Measurements from ENCODE around the gene POLR3A. TPM values are rescaled to one million over a fixed set of nuclear protein-coding genes. Genes with fewer than 3 reads are reported as not detected.

The POLR3A gene
- total RNA-seq, 2 donors from 2014 or later = 28.2 to 28.6 TPM

DNA sequence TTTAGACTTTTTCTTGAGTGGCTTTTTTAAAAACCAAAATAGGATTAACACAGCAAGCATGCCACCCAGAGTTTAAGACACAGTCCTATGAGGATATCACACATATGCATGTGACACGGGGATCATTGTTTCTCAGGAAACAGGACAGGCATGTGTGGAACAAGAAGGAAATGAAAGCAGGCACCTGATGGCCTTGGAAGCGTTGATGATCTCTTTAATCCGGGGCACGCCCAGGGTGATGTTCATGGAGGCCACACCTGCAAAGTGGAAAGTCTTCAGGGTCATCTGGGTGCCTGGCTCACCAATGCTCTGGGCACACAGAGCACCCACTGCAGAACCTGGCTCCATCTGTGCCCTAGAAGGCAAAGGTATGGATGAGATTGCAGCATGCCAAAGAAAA lies 44.3 kb downstream of the POLR3A start:
- H3K9me3 ChIP-seq (ENCODE audit: control insufficient read depth, low read length) = no peaks in the 10 kb centered on the region
- H3K4me3 ChIP-seq (ENCODE audit: low read length) = no peak overlapping the region
- Mint-ChIP-seq H3K36me3 (ENCODE audit: low read depth) (peaks cover 81% of the 10 kb centered on the region), H3K4me3 (no peak overlapping the region), H3K4me1 (no peaks in the 10 kb centered on the region), H3K27me3 (ENCODE audit: insufficient read depth) (no peaks in the 10 kb centered on the region), H3K27ac (no peak overlapping the region), H3K9me3 (no peaks in the 10 kb centered on the region)
- peaks cover 92% of the 10 kb centered on the region for H3K36me3 ChIP-seq (ENCODE audit: control insufficient read depth, insufficient read depth, low read length)
- no peak overlapping the region for H3K9ac ChIP-seq (ENCODE audit: extremely low read depth, low read length, poor library complexity, severe bottlenecking)
- WGBS, 2 experiments (ENCODE audit: insufficient coverage in 1 of 2, insufficient read length in 1 of 2) = 92 to 100% methylated on average over 4 of the region's 4 CpGs
- H3K4me1 ChIP-seq (ENCODE audit: control insufficient read depth, insufficient read depth, low read length) = no peaks in the 10 kb centered on the region
- H3K27ac ChIP-seq (ENCODE audit: low read depth, low read length) = no peak overlapping the region
- TF ChIP-seq, protein P1, sequence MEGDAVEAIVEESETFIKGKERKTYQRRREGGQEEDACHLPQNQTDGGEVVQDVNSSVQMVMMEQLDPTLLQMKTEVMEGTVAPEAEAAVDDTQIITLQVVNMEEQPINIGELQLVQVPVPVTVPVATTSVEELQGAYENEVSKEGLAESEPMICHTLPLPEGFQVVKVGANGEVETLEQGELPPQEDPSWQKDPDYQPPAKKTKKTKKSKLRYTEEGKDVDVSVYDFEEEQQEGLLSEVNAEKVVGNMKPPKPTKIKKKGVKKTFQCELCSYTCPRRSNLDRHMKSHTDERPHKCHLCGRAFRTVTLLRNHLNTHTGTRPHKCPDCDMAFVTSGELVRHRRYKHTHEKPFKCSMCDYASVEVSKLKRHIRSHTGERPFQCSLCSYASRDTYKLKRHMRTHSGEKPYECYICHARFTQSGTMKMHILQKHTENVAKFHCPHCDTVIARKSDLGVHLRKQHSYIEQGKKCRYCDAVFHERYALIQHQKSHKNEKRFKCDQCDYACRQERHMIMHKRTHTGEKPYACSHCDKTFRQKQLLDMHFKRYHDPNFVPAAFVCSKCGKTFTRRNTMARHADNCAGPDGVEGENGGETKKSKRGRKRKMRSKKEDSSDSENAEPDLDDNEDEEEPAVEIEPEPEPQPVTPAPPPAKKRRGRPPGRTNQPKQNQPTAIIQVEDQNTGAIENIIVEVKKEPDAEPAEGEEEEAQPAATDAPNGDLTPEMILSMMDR (conservative IDR thresholded peaks at IDR 0.05) = no peak
- no peaks in the 10 kb centered on the region for H3K27me3 ChIP-seq (ENCODE audit: control insufficient read depth, insufficient read depth, low read length, poor library complexity, severe bottlenecking)
- DNase-seq = no peak

DNA sequence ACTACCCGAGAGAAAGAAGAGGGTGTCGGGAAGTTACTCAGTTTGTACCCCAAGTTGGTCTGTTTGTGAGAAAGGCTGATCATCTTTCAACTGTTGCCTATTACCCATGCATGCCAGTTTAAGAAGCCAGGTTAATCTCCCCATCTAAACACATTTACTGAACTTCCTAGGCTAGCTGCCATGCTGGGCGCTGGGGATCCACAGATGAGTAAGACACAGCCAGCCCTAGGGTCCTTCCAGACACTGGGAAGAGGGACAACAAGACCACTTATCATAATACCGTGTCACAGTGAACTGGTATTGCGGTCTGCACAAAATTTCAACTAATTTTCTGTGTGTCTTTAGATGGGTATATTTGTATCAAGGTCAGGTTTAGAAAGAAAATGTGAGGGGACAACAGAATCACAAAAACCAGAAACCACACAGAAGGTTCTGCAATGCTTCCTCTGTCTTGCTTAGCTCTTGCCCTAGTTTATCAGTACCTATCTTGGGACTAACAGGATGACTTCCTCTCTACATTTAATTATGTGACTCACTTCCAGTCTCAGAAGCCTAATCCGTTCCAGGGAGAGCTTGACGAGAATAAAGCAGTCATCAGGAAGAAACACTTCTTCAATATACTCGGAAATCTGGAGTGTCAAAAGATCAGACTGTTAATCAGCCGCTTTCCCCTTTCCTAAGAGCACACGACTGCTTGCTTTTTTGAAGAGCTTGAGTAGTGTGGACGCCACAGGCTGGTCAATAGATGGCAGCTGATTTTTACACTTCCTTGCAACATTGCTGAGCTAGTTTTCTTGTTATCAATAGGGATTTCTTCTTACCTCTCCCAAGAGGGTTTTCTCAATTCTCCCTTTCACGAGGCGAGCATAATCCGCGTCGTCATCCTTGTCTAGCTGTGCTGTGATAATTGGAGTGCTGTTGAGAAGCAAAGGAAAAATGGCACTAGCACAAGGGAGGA lies 45.7 kb downstream of the POLR3A start:
- Mint-ChIP-seq H3K4me3 (no peak overlapping the region), H3K4me1 (no peaks in the 10 kb centered on the region), H3K9me3 (no peaks in the 10 kb centered on the region), H3K27me3 (ENCODE audit: insufficient read depth) (no peaks in the 10 kb centered on the region), H3K27ac (no peak overlapping the region), H3K36me3 (ENCODE audit: low read depth) (peaks cover 76% of the 10 kb centered on the region)
- Histone ChIP-seq H3K9ac (ENCODE audit: extremely low read depth, low read length, poor library complexity, severe bottlenecking) (no peak overlapping the region), H3K27ac (ENCODE audit: low read depth, low read length) (no peak overlapping the region), H3K36me3 (ENCODE audit: control insufficient read depth, insufficient read depth, low read length) (peaks cover 90% of the 10 kb centered on the region), H3K4me3 (ENCODE audit: low read length) (no peak overlapping the region), H3K4me1 (ENCODE audit: control insufficient read depth, insufficient read depth, low read length) (no peaks in the 10 kb centered on the region), H3K27me3 (ENCODE audit: control insufficient read depth, insufficient read depth, low read length, poor library complexity, severe bottlenecking) (no peaks in the 10 kb centered on the region), H3K9me3 (ENCODE audit: control insufficient read depth, low read length) (no peaks in the 10 kb centered on the region)
- no peak for DNase-seq
- WGBS, 2 experiments (ENCODE audit: insufficient coverage in 1 of 2, insufficient read length in 1 of 2) = 89% methylated on average over 8 to 16 of the region's 16 CpGs
- TF ChIP-seq, protein P1 (conservative IDR thresholded peaks at IDR 0.05) = no peak

DNA sequence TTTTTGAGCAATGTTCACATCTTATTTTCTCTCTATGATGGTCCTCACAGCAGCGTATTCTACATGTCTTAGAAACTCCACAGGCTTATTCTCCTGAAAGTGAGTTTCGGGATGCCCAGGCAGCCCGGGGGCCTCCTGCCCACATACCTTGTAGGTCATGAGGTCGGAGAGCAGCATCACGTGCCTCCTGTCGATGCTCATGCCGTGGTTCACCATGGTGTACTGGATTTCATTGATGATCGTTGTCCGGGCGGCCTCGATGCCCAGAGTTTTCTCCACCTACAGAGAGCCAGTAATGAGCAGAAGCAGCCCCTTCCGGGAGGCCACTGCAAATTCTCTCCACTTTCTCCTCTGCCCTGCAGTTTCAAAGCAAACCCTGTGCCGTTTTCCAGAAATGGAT lies 48.0 kb downstream of the POLR3A start:
- TF ChIP-seq, protein P1 (conservative IDR thresholded peaks at IDR 0.05) = no peak

More for the DNA sequence above, 48.0 kb downstream of the POLR3A start:
- no peaks in the 10 kb centered on the region for H3K4me1 Mint-ChIP-seq
- Histone ChIP-seq H3K27me3 (ENCODE audit: control insufficient read depth, insufficient read depth, low read length, poor library complexity, severe bottlenecking) (no peaks in the 10 kb centered on the region), H3K4me1 (ENCODE audit: control insufficient read depth, insufficient read depth, low read length) (no peaks in the 10 kb centered on the region), H3K4me3 (ENCODE audit: low read length) (no peak overlapping the region), H3K9ac (ENCODE audit: extremely low read depth, low read length, poor library complexity, severe bottlenecking) (no peak overlapping the region), H3K27ac (ENCODE audit: low read depth, low read length) (no peak overlapping the region), H3K9me3 (ENCODE audit: control insufficient read depth, low read length) (no peaks in the 10 kb centered on the region), H3K36me3 (ENCODE audit: control insufficient read depth, insufficient read depth, low read length) (peaks cover 87% of the 10 kb centered on the region)
- H3K36me3 Mint-ChIP-seq (ENCODE audit: low read depth) = peaks cover 76% of the 10 kb centered on the region
- DNase-seq = no peak
- no peaks in the 10 kb centered on the region for H3K9me3 Mint-ChIP-seq
- H3K4me3 Mint-ChIP-seq = no peak overlapping the region
- 95 to 98% methylated on average over 13 of the region's 13 CpGs for WGBS, 2 experiments (ENCODE audit: insufficient coverage in 1 of 2, insufficient read length in 1 of 2)
- no peaks in the 10 kb centered on the region for H3K27me3 Mint-ChIP-seq (ENCODE audit: insufficient read depth)
- no peak overlapping the region for H3K27ac Mint-ChIP-seq
